Fibroblast of mammary gland (primary cell): Measurements from ENCODE around the gene GET3.
A peak's percentile ranks its signal among the peaks of the same experiment; 100 is the strongest.

Experiments
- DNase-seq: peaks from one replicate; pipeline ENCODE4 v3.0.0-alpha.2; 2010; ENCODE audit warnings: low read depth
- H3K4me3 ChIP-seq: 2 replicates; pipeline ENCODE4 v1.5.1; 2011; ENCODE audit warnings: low read depth, mild to moderate bottlenecking, low read length, moderate library complexity; ENCODE audit not compliant: control insufficient read depth
- CTCF ChIP-seq: conservative IDR thresholded peaks from 2 replicates; pipeline ENCODE4 v1.5.1; 2011; ENCODE audit warnings: low read depth, low read length, inconsistent platforms; ENCODE audit not compliant: control insufficient read depth, insufficient read depth

The GET3 gene

GRCh38 chr19:12751635-12752034 is 14.3 kb downstream of the GET3 start, which contains the start of gene BEST2:
Gene BEST2 (plus strand): TSS chr19:12751791. CDS start chr19:12752593, 802 bp downstream.
- DNase-seq, result no peak
- TF ChIP-seq CTCF, result no peak
- H3K4me3 ChIP-seq, result no peak within 1 kb of the TSS

GRCh38 chr19:12752056-12752781 is 14.9 kb downstream of the GET3 start:
- TF ChIP-seq CTCF, result no peak
- H3K4me3 ChIP-seq, result no peak overlapping the region
- DNase-seq, result no peak

GRCh38 chr19:12754465-12755196 is 17.3 kb downstream of the GET3 start:
- TF ChIP-seq CTCF, result no peak
- no peak for DNase-seq
- H3K4me3 ChIP-seq, result no peak overlapping the region

- no peak for TF ChIP-seq CTCF
- H3K4me3 ChIP-seq, result no peak overlapping the region
- no peak for DNase-seq
Measured at GRCh38 chr19:12756150-12756883, 19.0 kb downstream of the GET3 start.

GRCh38 chr19:12757544-12758274 is 20.4 kb downstream of the GET3 start:
- TF ChIP-seq CTCF, result peak; percentile 48
- H3K4me3 ChIP-seq, result peak overlapping the region; percentile 30
- peak; percentile 68 for DNase-seq

GRCh38 chr19:12759686-12760085 is 22.4 kb downstream of the GET3 start:
- H3K4me3 ChIP-seq, result no peak overlapping the region
- DNase-seq, result no peak
- no peak for TF ChIP-seq CTCF
